Adrenal gland (tissue), 12 donors: ENCODE results near the gene SYNRG. TPM values are rescaled to one million over a fixed set of nuclear protein-coding genes. Genes with fewer than 3 reads are reported as not detected.

Source experiments
- DNase-seq, 7 donors: peaks; one replicate each; pipeline ENCODE4 v3.0.0-alpha.2; 2019 to 2020
- H3K27ac ChIP-seq, 5 donors: fragments of 200-600 bp; sonication (generic) in 4 of 5; 1 replicate in 3 of 5; 2 replicates in 2 of 5; pipeline versions ENCODE4 v1.5.1 to v1.8.0; 2016 to 2020; ENCODE audit warnings: mild to moderate bottlenecking in 1 of 5
- H3K27me3 ChIP-seq: fragments of 200-600 bp; 2 replicates; pipeline ENCODE4 v1.8.0; 2021
- H3K36me3 ChIP-seq, 2 donors: fragments of 200-600 bp; replicated peaks in 1 of 2; 1 replicate in 1 of 2; 2 replicates in 1 of 2; pipeline versions ENCODE4 v1.5.1 to v1.8.0; 2018 to 2022
- H3K4me1 ChIP-seq, 2 donors: fragments of 200-600 bp; replicated peaks in 1 of 2; 1 replicate in 1 of 2; 2 replicates in 1 of 2; pipeline versions ENCODE4 v1.5.1 to v1.8.0; 2018 to 2021
- H3K4me3 ChIP-seq, 4 donors: fragments of 200-600 bp; sonication (generic) in 3 of 4; one replicate each; pipeline ENCODE4 v1.5.1; 2016 to 2018
- H3K9me3 ChIP-seq, 3 donors: fragments of 200-600 bp; sonication (generic) in 1 of 3; replicated peaks in 1 of 3; 1 replicate in 2 of 3; 2 replicates in 1 of 3; pipeline versions ENCODE4 v1.5.1 to v1.8.0; 2016 to 2021
- CTCF ChIP-seq, 6 experiments: fragments of 450-650 bp in 4 of 6; fragments of 200-600 bp in 2 of 6; sonication (generic) in 1 of 6; IDR thresholded peaks; 1 replicate in 5 of 6; 2 replicates in 1 of 6; pipeline versions ENCODE4 v1.5.1 to v1.8.0; 2016 to 2021; ENCODE audit warnings: antibody characterized with exemption in 6 of 6, mild to moderate bottlenecking in 2 of 6, moderate library complexity in 1 of 6
- POLR2A ChIP-seq, 2 donors: fragments of 450-650 bp; IDR thresholded peaks; one replicate each; pipeline ENCODE4 v1.6.1; 2017; ENCODE audit warnings: antibody characterized with exemption in 2 of 2, mild to moderate bottlenecking in 2 of 2, moderate library complexity in 1 of 2
- WGBS, 4 donors: extraction: QIAGEN DNeasy Blood & Tissue Kit in 2 of 4; methylation state at CpG; one replicate each; pipeline versions ENCODE4 v1.1.5 to v1.1.7; 2013 to 2017; 5-methylcytosine and 5-hydroxymethylcytosine counted together
- intact Hi-C, 2 donors: fragments of 100-400 bp; cut with DNase I; formaldehyde crosslinking; loops; one replicate each; pipeline versions ENCODE4 v1.14.1 to v1.15.0; 2022 to 2023
- polyA plus RNA-seq, 3 donors: library from polyadenylated mRNA; stranded (reverse); fragments of 200-250 nt in 2 of 3; fragments of 350-450 nt in 1 of 3; fragmentation: Illumina TruSeq in 1 of 3; extraction: RNeasy Lipid Tissue Mini Kit (QIAGEN cat#74804) in 1 of 3; gene quantifications; one replicate each; pipeline ENCODE4 v1.2.3, GENCODE V29; 2013 to 2014
- total RNA-seq, 9 donors: library from RNA; depleted of rRNA in 4 of 9; stranded (reverse); fragments of >200 nt in 4 of 9; fragments of 120-200 nt in 1 of 9; fragmentation: NEBNext Ultra II Directional in 1 of 9; extraction: Animal tissue kit (Norgen Biotek cat#: 25700) in 1 of 9; gene quantifications; one replicate each; pipeline versions ENCODE4 v1.1.0 to v1.2.4, GENCODE V29; 2013 to 2023
- donor health status: healthy with polysubstance abuse.
- donor health status: Bipolar disorder and iron deficiency.
- donor health status: DM: yes; HTN: yes; CAD: no.
- donor health status: DM: no; HTN: no; CAD: no.
- donor health status: DM: no; HTN: no; CAD: no.
- donor health status: DM: yes; HTN: yes; CAD: no.

Gene SYNRG
- total and polyA plus RNA-seq, 12 donors = 8.5 to 45.7 (median 29.3) TPM

DNA sequence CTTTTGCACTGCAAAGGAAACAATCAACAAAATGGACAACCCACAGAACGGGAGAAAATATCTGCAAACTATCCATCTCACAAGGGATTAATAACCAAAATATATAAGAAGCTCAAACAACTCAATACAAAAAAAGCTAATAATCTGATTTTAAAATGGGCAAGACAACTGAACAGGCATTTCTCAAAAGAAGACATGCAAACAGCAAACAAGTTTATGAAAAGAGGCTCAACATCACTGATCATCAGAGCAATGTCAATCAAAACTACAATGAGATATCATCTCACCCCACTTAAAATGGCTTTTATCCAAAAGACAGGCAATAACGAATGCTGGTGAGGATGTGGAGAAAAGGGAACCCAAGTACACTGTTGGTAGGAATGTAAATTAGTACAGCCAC, 34.8 kb downstream of the SYNRG start:
- Histone ChIP-seq H3K4me1 (no peaks in the 10 kb centered on the region), H3K27me3 (no peaks in the 10 kb centered on the region), H3K4me3 (no peak overlapping the region), H3K9me3 (no peaks in the 10 kb centered on the region), H3K27ac (no peak overlapping the region), H3K36me3 (peaks cover 0 to 31% of the 10 kb centered on the region in 2 donors)
- WGBS, 4 donors = 94 to 98% (median 98%) methylated on average over 2 of the region's 2 CpGs
- no peak for DNase-seq
- TF ChIP-seq POLR2A (IDR thresholded peaks at IDR 0.05) (no peak), CTCF (IDR thresholded peaks at IDR 0.05) (no peak)
- intact Hi-C loops = no loop called here

GRCh38 chr17:37571674-37572073, 37.5 kb downstream of the SYNRG start:
- peaks cover 0 to 44% of the 10 kb centered on the region in 2 donors for H3K36me3 ChIP-seq

DNA sequence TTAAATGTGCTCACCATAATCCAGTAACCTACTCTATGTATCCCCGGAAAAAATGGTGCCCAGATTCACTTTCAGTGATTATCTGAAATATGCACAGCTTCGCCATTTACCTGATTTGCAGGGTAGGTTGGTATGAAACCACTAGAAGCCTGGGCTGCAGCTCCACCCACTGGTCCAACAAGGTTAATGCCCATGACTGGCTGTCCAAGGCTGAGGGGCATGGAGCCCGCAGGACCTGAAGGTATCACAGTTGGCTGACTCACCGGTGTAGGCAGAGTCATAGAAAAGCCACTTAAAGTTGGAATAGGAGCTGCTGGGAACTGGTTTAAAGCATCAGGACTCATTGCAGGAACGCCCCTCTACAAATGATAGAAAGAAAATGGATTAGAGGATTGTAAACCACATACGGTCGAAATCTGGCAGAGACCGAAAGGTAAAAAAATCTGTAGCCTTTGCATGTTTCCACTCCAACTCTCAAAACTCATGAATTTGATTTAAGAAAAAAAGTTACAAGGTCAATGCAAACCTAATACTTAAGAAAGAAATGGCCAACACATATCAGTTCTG, 38.6 kb downstream of the SYNRG start:
- Histone ChIP-seq H3K4me3 (no peak overlapping the region), H3K4me1 (no peaks in the 10 kb centered on the region), H3K36me3 (peaks cover 0 to 45% of the 10 kb centered on the region in 2 donors), H3K27me3 (no peaks in the 10 kb centered on the region), H3K9me3 (no peaks in the 10 kb centered on the region), H3K27ac (no peak overlapping the region)
- intact Hi-C loops = no loop called here
- DNase-seq = peak; percentile 67 to 87 (median 83)
- WGBS, 4 donors = 69 to 79% (median 72%) methylated on average over 8 of the region's 8 CpGs
- TF ChIP-seq POLR2A (IDR thresholded peaks at IDR 0.05) = no peak
- peak; percentile 37 to 62 (median 54) for TF ChIP-seq CTCF (IDR thresholded peaks at IDR 0.05)

More at GRCh38 chr17:37571674-37572073, 37.5 kb downstream of the SYNRG start:
- intact Hi-C loops = no loop called here
- H3K27ac ChIP-seq = no peak overlapping the region
- no peaks in the 10 kb centered on the region for H3K27me3 ChIP-seq
- no peak overlapping the region for H3K4me3 ChIP-seq
- H3K4me1 ChIP-seq = no peaks in the 10 kb centered on the region
- no peak for DNase-seq
- no peaks in the 10 kb centered on the region for H3K9me3 ChIP-seq
- WGBS, 4 donors = 92 to 96% (median 93%) methylated on average over 3 of the region's 3 CpGs
- TF ChIP-seq CTCF (IDR thresholded peaks at IDR 0.05) (no peak), POLR2A (IDR thresholded peaks at IDR 0.05) (no peak)

- no peak for DNase-seq
- no peak overlapping the region for H3K27ac ChIP-seq
- H3K4me3 ChIP-seq = no peak overlapping the region
- H3K36me3 ChIP-seq = peaks cover 0 to 62% of the 10 kb centered on the region in 2 donors
- H3K9me3 ChIP-seq = no peaks in the 10 kb centered on the region
- intact Hi-C loops = no loop called here
- WGBS, 4 donors = 93 to 98% (median 95%) methylated on average over 2 of the region's 2 CpGs
- no peaks in the 10 kb centered on the region for H3K27me3 ChIP-seq
- no peaks in the 10 kb centered on the region for H3K4me1 ChIP-seq
- no peak for TF ChIP-seq POLR2A (IDR thresholded peaks at IDR 0.05)
- no peak for TF ChIP-seq CTCF (IDR thresholded peaks at IDR 0.05)
These were observed 40.7 kb downstream of the SYNRG start for GRCh38 chr17:37568350-37569053.
